A673 (cell line): ENCODE data around the gene HDAC7. TPM values are rescaled to one million over a fixed set of nuclear protein-coding genes. Genes with fewer than 3 reads are reported as not detected.

ENCODE experiments used
- BruUV-seq: library from RNA; stranded (reverse); fragments of 400-500 nt; replicated peaks from 2 replicates; lab custom pipeline; 2021; lab: Mats Ljungman, UMichigan
- CTCF ChIA-PET: fragments of 300-600 bp; sonication (Branson Sonifier 250); formaldehyde crosslinking; loops from one replicate; lab custom pipeline; 2022; ENCODE audit warnings: antibody characterized with exemption; lab: Charles Lee
- POLR2A ChIA-PET: fragments of 300-600 bp; sonication (Branson Sonifier 250); formaldehyde crosslinking; loops from one replicate; lab custom pipeline; 2022; ENCODE audit warnings: antibody characterized with exemption; ENCODE audit not compliant: low non-redundant PET; lab: Charles Lee
- DNase-seq: peaks from one replicate; pipeline ENCODE4 v3.0.0-alpha.2; 2015; ENCODE audit warnings: low spot score
- H3K27ac ChIP-seq: fragments of 200-600 bp; sonication (generic); 2 replicates; pipeline ENCODE4 v1.5.1; 2016; ENCODE audit warnings: mixed run types, low read depth, mild to moderate bottlenecking, mixed read lengths, antibody characterized with exemption, low read length; ENCODE audit not compliant: poor library complexity, severe bottlenecking
- H3K27me3 ChIP-seq: fragments of 200-600 bp; sonication (generic); replicated peaks from 2 replicates; pipeline ENCODE4 v1.6.1; 2017; ENCODE audit warnings: mixed run types, low read depth, mild to moderate bottlenecking, mixed read lengths, antibody characterized with exemption, low read length; ENCODE audit not compliant: insufficient read depth, poor library complexity
- H3K36me3 ChIP-seq: fragments of 200-600 bp; sonication (generic); 2 replicates; pipeline ENCODE4 v1.6.1; 2016; ENCODE audit warnings: mixed run types, mild to moderate bottlenecking, mixed read lengths, antibody characterized with exemption, low read length; ENCODE audit not compliant: insufficient read depth, poor library complexity, severe bottlenecking
- H3K4me1 ChIP-seq: fragments of 200-600 bp; sonication (generic); 2 replicates; pipeline ENCODE4 v1.6.1; 2017; ENCODE audit warnings: mixed run types, mild to moderate bottlenecking, mixed read lengths, antibody characterized with exemption, low read length; ENCODE audit not compliant: insufficient read depth, poor library complexity, severe bottlenecking
- H3K4me3 ChIP-seq: fragments of 200-600 bp; sonication (generic); 2 replicates; pipeline ENCODE4 v1.5.1; 2016; ENCODE audit warnings: low read depth, mixed run types, mild to moderate bottlenecking, mixed read lengths, low read length; ENCODE audit not compliant: poor library complexity, severe bottlenecking
- H3K9me3 ChIP-seq: fragments of 200-600 bp; sonication (generic); 2 replicates; pipeline ENCODE4 v1.6.1; 2016; ENCODE audit warnings: mixed run types, low read depth, mild to moderate bottlenecking, mixed read lengths, antibody characterized with exemption, low read length; ENCODE audit not compliant: poor library complexity, severe bottlenecking
- EZH2 ChIP-seq: fragments of 200-600 bp; sonication (generic); IDR thresholded peaks from 2 replicates; pipeline ENCODE4 v1.6.1; 2017; ENCODE audit warnings: borderline replicate concordance, low read depth, mild to moderate bottlenecking, mixed read lengths, antibody characterized with exemption, low read length; ENCODE audit not compliant: poor library complexity, severe bottlenecking
- intact Hi-C: fragments of 100-400 bp; cut with micrococcal nuclease; formaldehyde crosslinking; loops from one replicate; pipeline ENCODE4 v1.10.0; 2022; ENCODE audit not compliant: unreplicated experiment
- total RNA-seq: library from RNA; stranded (reverse); gene quantifications from 2 replicates; pipeline ENCODE4 v1.2.3, GENCODE V29; 2021
- TF ChIP-seq, protein P1 (sequence below): fragments of 300-800, 200-600 bp; sonication (generic); conservative IDR thresholded peaks from 2 replicates; pipeline ENCODE4 v1.5.1; 2017; ENCODE audit warnings: low read depth, mild to moderate bottlenecking, antibody characterized with exemption, low read length, moderate library complexity, mixed read lengths

Gene HDAC7
- total RNA-seq, 1 experiment from 2014 or later = 58.9 TPM

DNA sequence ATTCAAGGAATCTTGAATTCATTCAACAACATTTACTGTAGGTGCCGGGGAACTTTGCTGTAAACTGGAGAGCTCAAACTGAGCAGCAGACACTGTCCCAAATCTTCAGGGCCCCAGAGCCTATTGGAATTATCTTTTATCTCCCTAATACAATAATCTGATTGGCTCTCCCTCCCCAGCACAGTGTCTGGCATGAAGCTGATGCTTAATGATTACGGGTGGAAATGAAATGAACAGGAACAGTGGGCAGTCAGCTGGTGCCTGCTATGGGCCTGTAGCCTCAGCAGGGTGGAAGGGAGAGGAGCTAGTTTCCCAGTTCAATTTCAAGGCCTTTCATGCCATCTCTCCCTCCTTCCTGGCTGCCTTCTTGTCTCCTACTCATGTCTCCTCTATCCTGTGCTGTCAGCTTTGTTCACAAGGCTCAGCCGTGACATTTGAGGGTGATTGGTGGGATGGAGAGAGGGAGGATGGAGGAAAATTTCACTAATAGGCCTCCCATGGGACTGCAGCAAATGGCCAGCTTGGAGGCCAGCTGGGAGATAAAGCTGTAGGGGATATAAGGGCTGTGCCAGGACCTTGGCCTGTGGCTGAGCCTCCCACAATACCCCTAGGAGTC is 56.7 kb downstream of the HDAC7 start:
- ChIA-PET CTCF (interaction anchor here (0.6 kb wide), 1 partner anchor 8 kb away, joined by 8 read pairs; no protein-coding TSS in a partner anchor), POLR2A (no interaction called here)
- DNase-seq = no peak
- BruUV-seq = no TSS peak
- Histone ChIP-seq H3K4me1 (peaks cover 23% of the 10 kb centered on the region), H3K4me3 (no peak overlapping the region), H3K9me3 (no peaks in the 10 kb centered on the region), H3K36me3 (no peaks in the 10 kb centered on the region), H3K27me3 (no peaks in the 10 kb centered on the region), H3K27ac (no peak overlapping the region)
- TF ChIP-seq, protein P1, sequence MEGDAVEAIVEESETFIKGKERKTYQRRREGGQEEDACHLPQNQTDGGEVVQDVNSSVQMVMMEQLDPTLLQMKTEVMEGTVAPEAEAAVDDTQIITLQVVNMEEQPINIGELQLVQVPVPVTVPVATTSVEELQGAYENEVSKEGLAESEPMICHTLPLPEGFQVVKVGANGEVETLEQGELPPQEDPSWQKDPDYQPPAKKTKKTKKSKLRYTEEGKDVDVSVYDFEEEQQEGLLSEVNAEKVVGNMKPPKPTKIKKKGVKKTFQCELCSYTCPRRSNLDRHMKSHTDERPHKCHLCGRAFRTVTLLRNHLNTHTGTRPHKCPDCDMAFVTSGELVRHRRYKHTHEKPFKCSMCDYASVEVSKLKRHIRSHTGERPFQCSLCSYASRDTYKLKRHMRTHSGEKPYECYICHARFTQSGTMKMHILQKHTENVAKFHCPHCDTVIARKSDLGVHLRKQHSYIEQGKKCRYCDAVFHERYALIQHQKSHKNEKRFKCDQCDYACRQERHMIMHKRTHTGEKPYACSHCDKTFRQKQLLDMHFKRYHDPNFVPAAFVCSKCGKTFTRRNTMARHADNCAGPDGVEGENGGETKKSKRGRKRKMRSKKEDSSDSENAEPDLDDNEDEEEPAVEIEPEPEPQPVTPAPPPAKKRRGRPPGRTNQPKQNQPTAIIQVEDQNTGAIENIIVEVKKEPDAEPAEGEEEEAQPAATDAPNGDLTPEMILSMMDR = no peak
- TF ChIP-seq EZH2 = no peak
- intact Hi-C loops = no loop called here

DNA sequence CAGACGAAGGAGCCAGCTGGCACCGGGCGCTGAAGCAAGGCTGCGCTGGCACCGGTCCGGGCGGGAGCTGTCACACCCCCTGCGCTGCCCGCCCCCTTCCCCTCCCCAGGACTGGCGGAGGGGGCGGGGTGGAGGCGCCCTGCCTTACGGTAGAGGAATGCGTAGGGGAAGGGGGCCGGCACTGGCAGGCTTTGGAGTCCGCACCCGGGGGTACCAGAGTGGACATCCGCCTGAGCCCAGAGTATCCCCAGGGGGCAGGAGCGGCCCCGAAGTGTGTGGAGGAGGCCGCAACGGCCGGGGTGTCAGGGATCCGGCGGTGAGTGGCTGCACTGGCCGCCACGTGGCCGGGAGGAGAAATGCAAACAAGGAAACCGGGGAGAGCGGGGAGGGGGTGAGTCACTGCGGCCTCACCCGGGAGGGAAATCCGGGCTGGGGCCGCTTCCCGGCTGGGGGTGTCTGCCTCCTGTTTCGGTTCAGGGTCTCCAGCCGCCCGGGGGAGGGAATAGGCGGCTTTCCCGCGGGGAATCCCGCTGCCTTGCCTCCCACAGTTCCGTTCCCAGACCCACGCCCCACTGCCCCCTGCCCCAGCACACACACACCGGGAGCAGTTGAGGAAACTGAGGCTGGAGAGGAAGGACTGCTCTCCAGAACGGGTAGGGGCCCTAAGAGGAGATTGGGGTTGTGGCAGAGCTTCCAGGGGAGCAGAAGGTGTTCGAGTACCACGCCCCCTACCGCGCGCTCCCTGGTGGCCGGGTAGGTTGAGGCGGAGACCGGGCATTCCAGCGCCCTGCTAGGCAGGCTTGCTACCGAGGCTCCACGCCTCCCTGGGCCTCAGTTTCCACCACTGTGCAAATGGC is 60.6 kb downstream of the HDAC7 start, which contains the start of gene RAPGEF3:
RAPGEF3 (minus strand) TSS at position 47 of the 857 bp plus-strand sequence. CDS start 324 bp downstream, outside the sequence.
- Histone ChIP-seq H3K27ac (peak within 1 kb of the TSS; percentile 75), H3K4me3 (peak within 1 kb of the TSS; percentile 66), H3K4me1 (peaks cover 18% of the 10 kb centered on the region), H3K36me3 (no peaks in the 10 kb centered on the region), H3K9me3 (no peaks in the 10 kb centered on the region), H3K27me3 (no peaks in the 10 kb centered on the region)
- CTCF ChIA-PET = interaction anchor here (0.6 to 2.7 kb wide), 3 partner anchors 17 to 79 kb away, joined by 3 to 18 read pairs (median 3); no protein-coding TSS in a partner anchor
- BruUV-seq = no TSS peak
- no peak for TF ChIP-seq EZH2
- TF ChIP-seq, protein P1 = peak; percentile 60
- POLR2A ChIA-PET = interaction anchor here (0.6 kb wide), 1 partner anchor 49 kb away, joined by 3 read pairs; no protein-coding TSS in a partner anchor
- DNase-seq = peak; percentile 87
- intact Hi-C loops = no loop called here

DNA sequence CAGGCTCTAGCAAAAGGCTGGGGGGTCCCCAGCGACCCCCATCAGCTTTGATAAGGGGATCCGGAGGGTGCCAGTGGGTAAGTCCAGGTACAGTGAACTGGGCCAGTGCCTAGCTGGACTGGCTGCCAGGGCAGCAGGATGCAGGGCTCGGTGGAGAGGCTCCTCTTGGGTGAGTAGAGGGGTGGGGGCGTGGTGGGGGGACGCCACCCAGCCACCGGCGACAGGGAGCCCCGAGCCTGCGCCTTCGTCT is 61.2 kb downstream of the HDAC7 start:
- ChIA-PET POLR2A (interaction anchor here (0.5 to 0.6 kb wide), 2 partner anchors 49 to 1633 kb away, joined by 3 to 4 read pairs; no protein-coding TSS in a partner anchor), CTCF (interaction anchor here (0.8 to 2.7 kb wide), 2 partner anchors 17 to 79 kb away, joined by 3 to 18 read pairs; no protein-coding TSS in a partner anchor)
- DNase-seq = no peak
- Histone ChIP-seq H3K9me3 (no peaks in the 10 kb centered on the region), H3K4me3 (peak overlapping the region; percentile 66), H3K4me1 (peaks cover 24% of the 10 kb centered on the region), H3K27me3 (no peaks in the 10 kb centered on the region), H3K27ac (peak overlapping the region; percentile 75), H3K36me3 (no peaks in the 10 kb centered on the region)
- TF ChIP-seq EZH2 = no peak
- TF ChIP-seq, protein P1 = no peak
- intact Hi-C loops = no loop called here
- BruUV-seq = no TSS peak
